HG03045 (cell line): ENCODE measurements around the gene PDCD11.
"Not testable (repeated sequence)": the region's sequence is repeated elsewhere in the genome, so short reads cannot be mapped to it uniquely, and the experiment has no call there.

Source experiments
- ATAC-seq: cut with Tn5 transposase; IDR thresholded peaks from one replicate; pipeline ENCODE4 v1.9.1; 2021; ENCODE audit warnings: mild to moderate bottlenecking, moderate library complexity; ENCODE audit not compliant: unreplicated experiment

The PDCD11 gene

DNA sequence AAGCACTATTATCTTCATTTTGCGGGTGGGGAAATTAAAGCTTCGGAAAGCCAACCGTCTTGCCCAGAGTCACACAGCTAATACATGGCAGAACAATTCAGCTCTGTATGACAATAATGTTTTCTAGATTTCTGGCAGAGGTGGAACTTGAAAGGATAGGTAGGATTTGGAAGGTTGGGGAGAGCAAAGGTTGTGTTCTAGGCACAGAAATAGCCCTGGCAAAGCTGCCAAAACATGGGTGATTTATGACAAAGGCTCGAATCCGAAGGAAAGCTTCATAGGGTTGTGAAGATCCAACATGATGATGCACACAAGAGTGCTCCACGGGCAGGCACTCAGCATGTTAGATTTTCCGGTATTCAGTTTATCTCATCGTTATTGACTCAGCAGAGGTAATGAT, 19.2 kb downstream of the PDCD11 start:
- ATAC-seq = no peak

DNA sequence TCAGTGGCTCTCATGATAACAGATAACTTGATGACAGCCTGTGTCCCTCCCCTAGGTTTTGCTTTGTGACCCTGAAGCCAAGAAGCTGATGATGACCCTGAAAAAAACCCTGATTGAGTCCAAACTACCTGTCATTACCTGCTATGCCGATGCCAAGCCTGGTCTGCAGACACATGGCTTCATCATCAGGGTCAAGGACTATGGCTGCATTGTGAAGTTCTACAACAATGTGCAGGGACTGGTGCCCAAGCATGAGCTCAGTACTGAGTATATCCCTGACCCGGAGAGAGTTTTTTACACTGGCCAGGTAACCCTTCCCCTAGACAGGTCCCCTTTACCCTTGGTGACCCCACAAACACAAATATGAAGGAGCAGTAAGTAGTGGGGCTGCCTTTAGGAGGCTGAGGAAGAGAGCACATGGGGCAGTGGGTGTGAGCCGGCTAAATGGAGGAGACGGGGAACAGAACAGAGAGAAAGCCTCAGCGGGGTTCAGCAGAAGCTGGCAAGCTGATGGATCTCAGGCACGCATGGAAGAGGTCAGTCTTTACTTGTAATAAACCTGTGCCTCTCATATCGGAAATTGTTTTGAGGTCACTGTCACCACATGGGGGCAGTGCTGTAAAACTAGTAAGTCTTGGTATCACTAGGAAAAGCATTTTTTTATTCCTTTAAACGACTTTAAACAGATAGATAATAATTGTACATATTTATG, 20.2 kb downstream of the PDCD11 start:
- ATAC-seq = no peak

DNA sequence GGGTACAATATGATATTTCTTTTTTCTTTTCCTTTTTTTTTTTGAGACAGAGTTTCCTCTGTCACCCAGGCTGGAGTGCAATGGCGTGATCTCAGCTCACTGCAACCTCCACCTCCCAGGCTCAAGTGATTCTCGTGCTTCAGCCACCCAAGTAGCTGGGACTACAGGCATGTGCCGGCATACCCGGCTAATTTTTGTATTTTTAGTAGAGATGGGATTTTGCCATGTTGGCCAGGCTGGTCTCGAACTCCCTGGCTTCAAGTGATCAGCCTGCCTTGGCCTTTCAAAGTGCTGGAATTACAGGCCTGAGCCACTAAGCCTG, 20.7 kb downstream of the PDCD11 start:
- not testable (repeated sequence) for ATAC-seq

DNA sequence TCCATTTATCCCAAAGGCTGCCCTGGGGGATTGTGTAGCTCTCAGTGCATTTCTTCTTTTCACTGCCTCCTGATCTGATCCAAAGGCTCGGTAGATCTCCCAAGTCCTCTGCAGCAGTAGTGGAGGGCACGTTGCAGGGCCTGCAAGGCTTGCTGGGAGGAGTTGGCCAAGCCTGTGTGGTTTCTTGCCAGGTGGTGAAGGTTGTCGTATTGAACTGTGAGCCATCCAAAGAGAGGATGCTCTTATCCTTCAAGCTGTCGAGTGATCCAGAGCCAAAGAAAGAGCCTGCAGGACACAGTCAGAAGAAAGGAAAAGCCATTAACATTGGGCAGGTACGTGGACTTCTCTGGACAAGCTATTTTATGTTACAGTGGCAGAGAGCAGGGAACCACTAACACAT, 21.2 kb downstream of the PDCD11 start:
- no peak for ATAC-seq

DNA sequence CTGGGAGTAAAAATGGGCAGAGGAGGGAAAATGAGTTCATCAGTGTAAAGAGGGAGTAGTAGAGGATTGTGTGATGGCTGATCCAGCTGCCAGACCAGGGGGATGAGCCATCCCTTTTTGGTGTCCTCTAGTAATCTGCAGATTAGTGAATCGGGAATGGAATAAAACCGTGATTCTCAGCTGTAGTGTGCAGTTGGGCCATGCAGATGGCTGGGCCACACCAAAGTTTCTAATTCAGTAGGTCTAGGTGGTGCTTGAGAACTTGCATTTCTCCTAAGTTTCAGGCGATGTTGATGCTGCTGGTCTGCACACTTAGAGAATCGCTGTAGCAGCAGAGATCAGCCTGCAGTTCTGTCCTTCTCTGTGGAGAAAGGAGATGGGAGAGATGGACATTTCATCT, 22.7 kb downstream of the PDCD11 start:
- no peak for ATAC-seq

DNA sequence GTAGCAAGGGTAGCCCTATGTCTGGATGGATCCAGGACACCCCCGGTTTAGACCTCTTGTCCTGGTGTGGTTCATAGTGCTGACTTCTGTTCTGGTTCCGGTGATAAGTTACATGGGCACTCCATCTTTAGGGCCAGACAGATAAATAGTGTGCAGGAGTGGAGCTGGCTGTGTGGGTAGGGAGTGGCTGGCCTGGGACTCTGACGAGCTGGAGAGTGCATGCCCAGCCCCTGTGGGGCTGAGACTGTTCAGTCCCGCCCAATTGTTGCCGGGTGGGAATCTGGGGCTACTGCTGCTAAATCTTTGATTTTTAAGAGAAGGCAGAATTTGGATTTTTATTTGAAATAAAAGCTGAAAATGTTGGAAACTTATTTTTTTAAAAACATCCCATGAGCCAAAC, 27.3 kb downstream of the PDCD11 start:
- ATAC-seq = no peak

DNA sequence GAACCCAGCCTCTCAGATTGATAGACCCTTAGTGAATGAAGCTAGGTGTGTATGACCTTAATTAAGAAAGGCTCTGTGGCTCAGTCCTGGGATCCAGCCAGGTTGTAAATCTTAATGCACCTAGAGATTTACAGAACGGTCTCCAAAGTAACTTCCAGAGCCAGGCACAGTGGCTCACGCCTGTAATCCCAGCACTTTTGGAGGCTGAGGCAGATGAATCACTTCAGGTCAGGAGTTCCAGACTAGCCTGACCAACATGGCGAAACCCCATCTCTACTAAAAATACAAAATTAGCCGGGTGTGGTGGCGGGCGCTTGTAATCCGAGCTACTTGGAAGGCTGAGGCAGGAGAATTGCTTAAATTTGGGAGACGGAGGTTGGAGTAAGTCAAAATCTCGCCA, 31.4 kb downstream of the PDCD11 start:
- no peak for ATAC-seq

DNA sequence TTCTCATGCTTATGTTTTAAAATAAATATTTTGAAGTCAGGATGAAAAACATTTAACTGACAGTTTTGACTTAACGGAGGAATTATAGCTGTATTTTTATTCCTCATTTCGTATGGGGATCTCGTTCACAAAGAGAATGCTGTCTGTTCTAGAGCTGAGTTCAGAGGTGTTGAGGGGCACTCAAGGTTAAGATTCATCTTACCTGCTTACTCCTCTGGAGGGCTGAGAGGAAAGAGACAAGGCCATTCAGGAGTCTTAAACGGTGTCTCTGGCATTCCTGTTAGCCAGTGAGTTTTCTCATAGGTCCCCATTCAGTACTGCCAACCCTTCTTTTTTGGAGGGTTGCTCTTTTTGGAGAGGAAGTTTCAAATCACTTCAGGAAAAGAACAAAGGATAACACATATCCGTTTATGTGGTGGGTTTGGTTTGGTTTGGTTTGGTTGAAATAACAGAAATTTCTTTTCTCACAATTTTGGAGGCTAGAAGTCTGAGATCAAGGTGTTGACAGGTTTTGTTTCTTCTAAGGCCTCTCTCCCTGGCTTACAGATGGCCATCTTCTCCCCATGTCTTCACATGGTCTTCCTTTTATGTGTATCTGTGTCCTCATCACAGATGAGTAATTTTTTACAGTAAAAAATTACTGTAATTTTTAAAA, 32.7 kb downstream of the PDCD11 start:
- no peak for ATAC-seq

DNA sequence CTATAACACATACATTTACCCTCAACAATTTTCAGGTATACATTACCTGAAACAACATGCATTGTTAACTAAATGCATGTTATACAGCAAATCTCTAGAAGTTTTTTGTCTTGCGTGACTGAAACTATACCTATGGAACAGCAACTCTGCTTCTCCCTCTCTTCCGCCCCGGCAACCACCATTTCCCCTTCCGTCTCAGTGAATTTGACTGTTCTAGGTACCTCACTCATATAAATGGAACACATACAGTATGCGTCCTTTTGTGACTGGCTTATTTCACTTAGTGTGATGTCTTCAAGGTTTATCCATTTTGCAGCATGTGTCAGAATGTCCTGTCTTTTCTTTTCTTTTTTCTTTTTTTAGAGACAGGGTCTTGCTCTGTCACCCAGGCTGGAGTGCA, 33.2 kb downstream of the PDCD11 start:
- ATAC-seq = no peak

DNA sequence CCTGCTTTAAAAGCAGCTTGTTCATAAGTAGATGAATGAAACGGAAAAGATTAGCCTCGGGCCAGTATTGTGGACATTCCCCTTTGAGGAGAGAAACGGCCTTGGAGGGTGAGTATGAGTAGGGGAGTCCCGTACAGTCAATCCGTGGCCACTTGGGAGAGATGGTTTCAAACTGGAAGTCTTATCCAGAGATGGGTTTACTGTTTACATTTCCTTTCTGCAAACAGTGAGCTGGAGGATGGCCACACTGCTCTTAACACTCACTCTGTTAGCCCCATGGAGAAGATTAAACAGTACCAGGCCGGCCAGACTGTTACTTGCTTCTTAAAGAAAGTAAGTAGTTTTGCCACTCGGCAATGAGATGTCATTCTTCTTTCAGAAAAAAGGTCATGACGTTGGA, 35.5 kb downstream of the PDCD11 start:
- no peak for ATAC-seq

DNA sequence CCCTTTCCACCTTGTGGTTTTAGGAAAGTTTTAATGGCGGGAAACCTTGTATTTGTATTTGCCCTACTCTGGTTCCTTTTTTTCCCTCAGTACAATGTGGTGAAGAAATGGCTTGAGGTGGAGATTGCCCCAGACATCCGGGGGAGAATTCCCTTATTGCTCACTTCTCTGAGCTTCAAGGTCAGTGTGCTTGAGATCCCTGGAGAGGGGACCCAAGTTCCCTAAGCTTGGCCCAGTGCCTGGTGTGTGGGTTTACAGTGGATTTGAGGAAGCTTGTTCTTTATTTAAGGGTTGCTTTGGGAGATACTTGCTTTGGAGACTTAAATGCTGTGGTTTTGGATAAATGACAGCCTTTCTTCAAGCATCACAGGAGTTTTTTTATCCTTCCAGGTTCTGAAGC, 37.4 kb downstream of the PDCD11 start:
- no peak for ATAC-seq

DNA sequence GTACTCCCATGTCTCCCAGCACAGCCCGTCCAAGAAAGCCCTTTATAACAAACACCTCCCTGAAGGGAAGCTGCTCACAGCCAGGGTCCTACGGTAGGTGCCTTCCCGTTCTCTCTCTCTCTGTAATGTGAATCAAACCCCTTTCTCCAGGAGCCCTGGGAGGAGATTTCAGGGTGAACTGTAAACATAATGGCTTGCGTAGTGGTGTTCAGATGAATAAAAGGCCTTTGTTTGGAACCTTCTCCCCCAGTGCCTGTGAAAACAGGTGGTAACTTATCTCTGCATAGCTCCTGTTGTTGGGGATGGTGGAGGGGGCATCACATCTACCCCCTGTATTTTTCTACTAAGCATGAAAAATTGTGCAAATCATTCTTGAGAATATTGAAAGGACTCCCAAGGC, 43.4 kb downstream of the PDCD11 start:
- no peak for ATAC-seq

DNA sequence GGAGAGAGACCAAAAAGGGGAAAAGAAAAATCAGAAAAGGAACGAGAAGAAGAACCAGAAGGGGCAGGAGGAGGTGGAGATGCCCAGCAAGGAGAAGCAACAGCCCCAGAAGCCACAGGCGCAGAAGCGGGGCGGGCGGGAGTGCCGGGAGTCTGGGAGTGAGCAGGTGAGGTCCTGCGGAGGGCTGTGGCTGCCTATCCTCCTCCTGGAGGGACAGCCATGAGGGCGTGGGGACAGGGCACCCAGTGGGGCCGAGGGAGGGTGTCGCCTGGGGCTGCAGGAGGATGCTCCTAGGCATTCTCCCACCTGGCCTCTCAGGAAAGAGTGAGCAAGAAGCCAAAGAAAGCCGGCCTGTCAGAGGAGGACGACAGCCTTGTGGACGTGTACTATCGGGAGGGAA, 44.0 kb downstream of the PDCD11 start:
- no peak for ATAC-seq

DNA sequence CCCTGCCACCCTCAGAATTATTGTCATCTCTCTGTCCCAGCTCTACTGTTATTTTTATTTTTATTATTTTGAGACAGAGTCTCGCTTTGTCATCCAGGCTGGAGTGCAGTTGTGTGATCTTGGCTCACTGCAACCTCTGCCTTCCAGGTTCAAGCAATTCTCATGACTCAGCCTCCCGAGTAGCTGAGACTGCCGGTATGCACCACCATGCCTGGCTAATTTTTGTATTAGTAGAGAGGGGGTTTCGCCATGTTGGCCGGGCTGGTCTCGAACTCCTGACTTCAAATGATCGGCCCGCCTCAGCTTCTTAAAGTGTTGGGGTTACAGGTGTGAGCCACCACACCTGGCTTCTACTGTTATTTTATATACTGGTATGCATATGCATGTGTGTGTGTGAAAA, 44.8 kb downstream of the PDCD11 start:
- ATAC-seq = no peak

DNA sequence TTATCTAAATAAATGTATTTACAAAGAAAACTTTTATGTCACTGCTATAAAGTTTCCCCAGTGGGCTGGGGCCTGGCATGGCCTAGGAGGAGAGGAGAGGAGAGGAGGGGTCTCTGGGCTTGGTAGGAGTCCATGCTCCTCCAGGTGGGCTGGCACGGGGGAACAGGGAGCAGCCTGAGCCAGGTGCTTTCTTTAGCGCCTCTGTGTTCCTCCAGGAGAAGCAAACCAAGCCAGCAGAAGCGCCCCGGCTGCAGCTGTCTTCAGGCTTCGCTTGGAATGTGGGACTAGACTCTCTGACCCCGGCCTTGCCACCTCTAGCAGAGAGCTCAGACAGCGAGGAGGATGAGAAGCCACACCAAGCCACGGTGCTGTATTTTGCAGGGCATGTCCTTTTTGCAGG, 45.2 kb downstream of the PDCD11 start:
- ATAC-seq = no peak

DNA sequence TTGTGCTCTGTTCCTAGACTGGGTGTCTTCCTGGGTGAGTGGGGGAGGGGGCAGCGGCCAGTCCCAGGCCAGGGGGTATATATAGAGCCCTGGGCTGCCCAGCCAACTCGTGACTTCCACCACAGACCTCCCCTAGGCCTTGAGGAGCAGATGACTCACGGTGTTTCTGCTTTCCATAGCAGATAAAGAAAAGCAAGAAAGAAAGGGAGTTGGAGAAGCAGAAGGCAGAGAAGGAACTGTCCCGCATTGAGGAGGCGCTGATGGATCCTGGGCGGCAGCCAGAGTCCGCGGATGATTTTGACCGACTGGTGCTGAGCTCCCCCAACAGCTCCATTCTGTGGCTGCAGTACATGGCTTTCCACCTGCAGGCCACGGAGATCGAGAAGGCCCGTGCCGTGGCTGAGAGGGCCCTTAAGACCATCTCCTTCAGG, 45.6 kb downstream of the PDCD11 start:
- no peak for ATAC-seq

DNA sequence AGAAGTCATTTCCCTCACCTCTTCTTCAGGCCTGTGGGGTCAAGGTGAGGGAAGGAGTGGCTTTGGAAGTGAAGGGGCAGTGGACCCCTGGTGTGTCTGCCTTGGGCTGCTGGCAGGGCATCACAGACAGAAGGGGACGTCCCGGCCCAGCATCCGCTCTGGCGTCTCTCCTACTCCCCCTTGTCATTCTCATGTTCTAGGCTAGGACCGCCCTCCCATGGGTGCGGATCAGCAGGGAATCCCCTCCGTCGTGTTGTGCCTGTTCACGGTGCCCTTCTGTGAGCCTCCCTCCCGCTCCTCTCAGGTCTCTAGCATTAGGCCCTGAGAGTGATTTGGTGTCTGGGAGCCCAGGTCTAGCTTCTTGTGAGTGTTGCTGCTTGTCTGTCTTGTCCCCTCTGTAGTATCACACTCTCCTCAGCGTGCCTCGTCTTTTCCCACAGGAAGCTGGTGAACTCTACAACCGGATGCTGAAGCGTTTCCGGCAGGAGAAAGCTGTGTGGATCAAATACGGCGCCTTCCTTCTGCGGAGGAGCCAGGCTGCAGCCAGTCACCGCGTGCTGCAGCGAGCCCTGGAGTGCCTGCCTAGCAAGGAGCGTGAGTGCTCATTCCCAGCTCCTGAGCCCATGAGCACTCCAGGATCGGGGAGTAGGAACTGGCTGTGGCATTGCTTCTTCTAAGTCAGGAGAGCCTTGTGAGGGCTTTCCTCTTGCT, 47.2 kb downstream of the PDCD11 start:
- no peak for ATAC-seq

DNA sequence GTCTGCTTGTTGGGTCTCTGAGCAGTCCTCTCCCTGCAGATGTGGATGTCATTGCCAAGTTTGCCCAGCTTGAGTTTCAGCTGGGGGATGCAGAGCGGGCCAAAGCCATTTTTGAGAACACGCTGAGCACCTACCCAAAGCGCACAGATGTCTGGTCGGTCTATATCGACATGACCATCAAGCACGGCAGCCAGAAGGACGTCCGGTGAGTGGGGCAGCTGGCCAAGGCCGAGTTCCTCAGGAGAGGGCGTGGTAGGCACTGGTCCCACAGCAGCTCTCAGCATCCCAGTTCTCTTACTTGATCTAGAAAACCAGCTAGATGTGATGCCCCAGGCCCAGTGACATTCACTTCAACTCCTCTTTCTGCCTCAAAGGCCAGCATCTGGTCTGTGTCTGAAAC, 48.1 kb downstream of the PDCD11 start:
- ATAC-seq = no peak

DNA sequence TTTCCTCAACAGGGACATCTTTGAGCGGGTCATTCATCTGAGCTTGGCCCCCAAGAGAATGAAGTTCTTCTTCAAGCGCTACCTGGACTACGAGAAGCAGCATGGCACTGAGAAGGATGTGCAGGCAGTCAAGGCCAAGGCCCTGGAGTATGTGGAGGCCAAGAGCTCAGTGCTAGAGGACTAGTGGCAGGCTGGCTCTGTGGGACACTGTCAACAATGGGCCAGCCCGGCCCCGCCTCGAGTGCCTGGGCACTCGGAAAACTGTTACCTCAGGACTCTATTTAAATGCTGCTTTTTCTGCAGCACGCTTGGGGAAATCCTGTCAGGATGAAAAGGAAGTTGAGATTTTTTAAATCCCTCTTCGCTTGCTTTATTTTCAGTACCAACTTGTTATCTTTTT, 48.9 kb downstream of the PDCD11 start:
- no peak for ATAC-seq

DNA sequence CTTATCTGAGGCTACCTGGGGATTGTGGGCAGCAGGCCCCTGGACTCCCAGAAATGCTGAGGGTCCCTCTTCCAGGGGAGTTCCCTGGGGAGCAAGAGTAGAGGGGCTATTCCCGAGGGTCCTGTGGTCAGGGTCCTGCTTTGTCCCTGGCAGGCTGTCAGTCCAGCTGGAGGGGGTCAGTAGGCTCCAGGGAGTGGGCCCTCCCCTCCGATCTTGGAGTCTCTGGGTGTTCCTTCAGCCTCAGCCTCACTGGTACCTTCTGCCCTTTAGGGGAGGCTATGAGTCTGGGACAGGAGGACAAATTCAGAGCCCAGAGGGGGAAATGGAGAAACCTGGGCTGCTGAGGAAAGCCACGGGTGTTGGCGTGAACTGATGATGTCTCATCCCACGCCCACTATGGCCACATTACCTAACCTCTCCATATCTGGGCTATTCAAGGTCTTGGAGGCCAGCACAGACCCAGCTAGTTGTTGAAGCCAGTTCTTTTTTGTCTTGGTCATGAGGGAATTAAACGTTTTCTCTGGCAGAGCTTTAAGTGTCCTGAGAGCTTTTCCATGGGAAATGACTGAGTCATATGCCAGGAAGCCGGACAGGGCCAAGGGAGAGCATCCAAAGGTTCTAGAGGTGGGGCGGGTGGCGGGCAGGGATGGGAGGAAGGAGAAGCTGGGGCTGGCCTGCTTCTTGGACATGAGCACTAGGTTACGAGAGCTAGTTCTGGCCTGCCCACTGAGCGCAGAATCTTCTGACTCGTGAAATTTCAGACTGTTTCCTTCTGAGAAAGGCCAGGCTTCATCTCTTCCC, 49.5 kb downstream of the PDCD11 start:
- no peak for ATAC-seq

DNA sequence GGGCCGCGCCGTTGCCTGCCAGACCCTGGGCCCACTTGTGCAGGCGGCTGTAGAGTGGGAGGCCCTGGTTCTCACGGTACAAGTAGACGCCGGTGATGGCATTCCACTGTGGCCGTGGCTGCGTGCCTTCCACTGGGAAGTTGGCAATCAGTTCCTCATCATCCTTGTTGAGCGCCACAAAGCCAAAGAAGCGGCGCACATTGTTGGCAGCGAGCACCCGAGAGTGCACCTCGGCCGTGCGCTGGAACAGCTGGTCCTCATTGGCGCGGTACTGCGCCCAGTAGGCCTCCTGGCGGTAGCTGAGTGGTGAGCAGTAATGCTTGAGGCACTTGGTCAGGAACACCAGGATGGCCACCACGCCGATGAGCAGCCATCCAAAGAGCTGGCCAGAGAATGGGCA, 50.8 kb downstream of the PDCD11 start:
- no peak for ATAC-seq

DNA sequence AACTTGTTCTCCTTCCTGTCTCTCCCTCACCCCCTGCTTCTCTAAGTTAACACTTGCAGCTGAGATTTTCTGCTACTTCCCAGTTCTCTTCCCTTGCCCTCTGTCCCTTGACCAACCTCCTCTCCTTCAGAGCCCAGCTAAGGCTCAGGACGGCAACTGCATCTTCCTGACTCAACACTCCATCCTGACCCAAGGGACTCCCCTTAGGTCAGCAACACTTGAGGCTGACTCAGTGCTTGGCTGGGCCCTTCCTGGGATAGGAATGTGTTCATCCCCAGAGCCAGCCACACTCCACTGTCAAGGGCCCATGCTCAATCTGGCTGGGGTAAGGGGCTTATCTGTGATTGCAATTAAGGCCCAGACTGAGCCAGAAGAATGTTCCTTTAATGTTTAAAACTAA, 52.3 kb downstream of the PDCD11 start:
- ATAC-seq = no peak
